IPS DF 19.7 (cell line): ENCODE results near the gene DNAJC5.
"Not testable (repeated sequence)": the region's sequence is repeated elsewhere in the genome, so short reads cannot be mapped to it uniquely, and the experiment has no call there.

Source experiments
- DNase-seq: peaks from one replicate; pipeline ENCODE4 v3.0.0-alpha.2; 2013; ENCODE audit warnings: low read depth, low spot score

The DNAJC5 gene

DNA sequence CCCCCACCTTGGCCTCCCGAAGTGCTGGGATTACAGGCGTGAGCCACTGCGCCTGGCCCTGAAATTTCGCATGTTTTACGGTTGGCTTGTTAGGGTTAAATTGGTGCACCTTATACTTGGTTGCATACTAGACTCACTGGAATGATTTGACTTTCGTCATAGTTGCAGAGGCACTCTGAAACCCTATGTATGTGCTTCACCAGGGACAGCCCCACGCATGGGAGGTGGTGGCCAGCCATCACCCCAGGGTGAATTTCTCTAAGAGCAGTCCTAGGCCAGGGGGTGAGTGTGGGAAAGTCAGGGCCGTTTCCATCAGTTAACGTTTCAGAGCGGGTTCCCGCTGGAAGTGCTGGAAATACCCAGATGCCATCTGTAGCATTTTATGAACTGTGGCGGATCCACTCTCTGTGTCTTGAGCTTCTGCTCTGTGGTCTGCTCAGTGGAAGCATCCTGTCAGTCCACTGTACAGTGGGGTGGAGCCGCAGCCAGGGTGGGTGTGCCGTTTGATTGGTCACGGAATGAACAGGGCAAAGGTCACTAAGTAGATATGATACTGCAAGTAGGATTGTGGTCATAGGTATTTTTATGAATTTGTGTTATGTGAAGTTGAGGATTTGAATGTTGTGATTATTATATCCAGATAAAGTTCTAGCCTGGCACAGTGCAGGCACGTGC, 13.2 kb downstream of the DNAJC5 start:
- DNase-seq = no peak

DNA sequence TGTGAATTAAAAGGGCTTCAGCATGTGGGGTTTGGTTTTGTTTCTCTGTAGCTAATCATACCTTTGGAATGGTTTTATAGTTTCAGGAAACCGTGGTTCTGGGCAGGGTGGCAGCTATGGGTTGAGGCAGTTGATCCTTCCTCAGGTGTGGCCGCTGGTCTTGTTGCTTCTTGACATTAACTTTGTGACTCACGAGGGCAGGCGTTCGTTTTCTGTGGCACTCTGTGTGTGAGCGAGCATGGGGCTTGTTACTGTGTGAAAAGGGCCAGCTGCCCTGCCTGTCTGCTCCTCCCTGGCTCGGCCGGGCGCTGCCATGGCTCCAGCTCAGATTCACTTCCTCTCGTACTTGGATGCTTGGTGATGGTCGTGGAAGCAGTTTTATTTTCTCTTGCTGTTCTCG, 16.2 kb downstream of the DNAJC5 start:
- DNase-seq = no peak

DNA sequence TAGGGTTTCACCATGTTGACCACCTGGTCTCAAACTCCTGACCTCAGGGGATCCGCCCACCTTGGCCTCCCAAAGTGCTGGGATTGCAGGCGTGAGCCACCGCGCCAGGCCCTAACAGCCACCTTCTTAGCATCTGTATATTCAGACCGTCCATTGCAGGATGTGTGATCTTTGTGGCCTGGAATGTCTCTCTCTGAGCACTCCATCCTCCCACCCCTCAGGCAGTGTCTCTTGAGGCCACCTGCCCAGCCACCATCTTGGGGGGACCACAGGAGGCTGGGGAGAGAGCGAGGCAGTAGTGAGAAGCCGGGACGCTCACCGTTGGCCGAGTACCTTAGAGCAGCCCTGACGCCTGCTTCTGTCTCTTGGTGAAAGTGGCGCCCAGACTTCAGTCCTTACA, 18.8 kb downstream of the DNAJC5 start:
- no peak for DNase-seq

DNA sequence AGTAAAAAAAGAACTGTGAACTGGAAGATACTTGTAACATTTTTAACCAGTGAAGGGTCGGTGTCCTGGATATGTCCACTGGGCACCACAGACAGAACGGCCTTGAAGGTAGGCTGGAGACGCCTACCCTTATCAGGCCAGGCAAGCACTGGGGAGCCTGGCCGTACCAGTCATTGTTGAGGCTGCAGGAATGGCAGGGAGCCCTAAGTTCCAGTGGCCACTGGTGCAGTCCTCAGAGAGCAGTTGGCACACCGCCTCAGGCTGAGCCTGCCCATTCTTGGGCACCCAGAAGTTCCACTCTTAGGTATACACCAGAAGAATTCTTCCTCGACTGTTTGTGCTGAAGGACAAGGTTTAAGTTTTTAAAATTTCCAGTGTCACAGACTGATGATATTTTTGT, 20.5 kb downstream of the DNAJC5 start:
- no peak for DNase-seq

DNA sequence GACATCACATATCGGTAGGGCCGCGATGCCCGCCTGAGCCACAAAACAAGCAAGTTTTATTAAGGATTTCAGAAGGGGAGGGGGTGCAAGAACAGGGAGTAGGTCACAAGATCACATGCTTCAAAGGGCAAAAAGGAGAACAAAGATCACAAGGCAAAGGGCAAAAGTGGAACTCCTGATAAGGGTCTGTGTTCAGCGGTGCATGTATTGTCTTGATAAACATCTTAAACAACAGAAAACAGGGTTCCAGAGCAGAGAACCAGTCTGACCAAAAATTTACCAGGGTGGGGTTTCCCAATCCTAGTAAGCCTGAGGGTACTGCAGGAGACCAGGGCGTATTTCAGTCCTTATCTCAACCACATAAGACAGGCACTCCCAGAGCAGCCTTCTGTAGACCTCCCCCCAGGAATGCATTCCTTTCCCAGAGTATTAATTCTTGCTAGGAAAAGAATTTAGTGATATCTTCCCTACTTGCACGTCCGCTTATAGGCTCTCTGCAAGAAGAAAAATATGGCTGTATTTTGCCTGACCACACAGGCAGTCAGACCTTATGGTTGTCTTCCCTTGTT, 21.5 kb downstream of the DNAJC5 start:
- DNase-seq = not testable (repeated sequence)

DNA sequence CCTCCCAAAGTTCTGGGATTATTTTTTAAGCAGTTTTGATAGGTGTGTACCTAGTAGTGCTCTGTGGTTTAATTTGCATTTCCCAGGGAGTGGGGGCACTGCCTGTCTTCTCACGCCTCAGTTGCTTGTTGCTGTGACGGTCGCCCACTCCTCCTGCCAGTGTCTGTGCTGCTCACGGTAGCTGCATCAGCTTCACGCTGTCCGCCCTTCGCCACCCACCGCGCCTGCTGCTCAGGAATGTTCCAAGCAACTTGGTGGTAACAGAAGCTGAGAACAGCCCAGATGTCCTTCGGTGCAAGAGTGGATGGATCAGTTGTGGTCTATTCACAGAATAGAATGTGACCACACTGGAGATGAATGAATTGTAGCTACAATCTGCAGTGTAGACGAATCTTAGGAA, 22.9 kb downstream of the DNAJC5 start:
- DNase-seq = no peak

DNA sequence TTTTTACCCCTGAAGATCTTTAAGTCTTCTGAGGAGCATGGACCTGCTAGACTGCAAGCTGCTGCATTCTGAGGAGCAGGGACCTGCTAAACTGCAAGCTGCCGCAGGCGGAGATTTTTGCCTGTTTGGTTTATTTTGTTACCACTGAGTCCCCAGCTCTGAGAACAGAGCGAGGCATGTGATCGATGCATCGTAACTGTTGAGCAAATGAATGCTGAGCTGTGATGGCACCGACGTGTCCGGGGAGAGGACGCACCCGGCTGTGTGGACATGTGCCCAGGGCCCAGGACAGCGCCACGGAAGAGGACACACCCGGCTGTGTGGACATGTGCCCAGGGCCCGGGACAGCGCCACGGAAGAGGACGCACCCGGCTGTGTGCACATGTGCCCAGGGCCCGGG, 24.2 kb downstream of the DNAJC5 start:
- no peak for DNase-seq

DNA sequence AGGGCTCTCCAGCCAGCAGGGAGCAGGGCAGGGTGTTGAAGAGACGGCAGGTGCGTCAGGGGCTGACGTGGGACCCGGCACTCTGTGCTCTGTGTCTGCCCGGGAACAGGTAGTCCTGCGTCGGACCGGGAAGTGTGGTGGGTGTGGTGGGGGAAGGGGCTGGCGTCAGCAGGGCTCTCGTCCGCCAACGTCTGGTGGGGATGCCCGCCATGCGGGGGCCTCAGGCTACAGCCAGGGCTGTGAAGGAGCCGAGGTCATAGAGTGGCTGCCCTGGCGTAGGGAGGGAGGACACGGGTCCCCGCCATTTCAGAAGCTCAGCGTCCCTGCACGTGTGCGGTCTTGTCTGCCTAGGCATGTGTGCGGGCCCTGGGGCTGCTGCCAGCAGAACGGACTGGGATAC, 25.3 kb downstream of the DNAJC5 start:
- DNase-seq = no peak

DNA sequence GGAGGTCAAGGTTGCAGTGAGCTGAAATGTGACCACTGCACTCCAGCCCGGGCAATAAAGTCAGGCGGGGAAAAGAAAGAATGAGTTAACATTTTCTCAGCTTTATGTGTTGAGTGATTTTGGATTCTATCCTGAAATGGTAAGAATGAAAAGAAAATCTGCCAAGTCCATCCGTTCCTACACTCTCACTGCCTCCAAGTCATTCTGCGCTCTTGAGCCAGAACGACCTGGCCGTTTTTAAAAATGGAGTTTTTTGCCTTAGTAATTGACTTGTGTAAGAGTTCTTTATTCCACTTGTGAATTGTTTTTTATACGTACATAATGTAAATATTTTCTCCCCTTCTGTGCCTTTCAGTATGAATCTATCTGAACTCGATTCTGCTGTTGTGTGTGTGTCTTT, 28.7 kb downstream of the DNAJC5 start:
- no peak for DNase-seq

DNA sequence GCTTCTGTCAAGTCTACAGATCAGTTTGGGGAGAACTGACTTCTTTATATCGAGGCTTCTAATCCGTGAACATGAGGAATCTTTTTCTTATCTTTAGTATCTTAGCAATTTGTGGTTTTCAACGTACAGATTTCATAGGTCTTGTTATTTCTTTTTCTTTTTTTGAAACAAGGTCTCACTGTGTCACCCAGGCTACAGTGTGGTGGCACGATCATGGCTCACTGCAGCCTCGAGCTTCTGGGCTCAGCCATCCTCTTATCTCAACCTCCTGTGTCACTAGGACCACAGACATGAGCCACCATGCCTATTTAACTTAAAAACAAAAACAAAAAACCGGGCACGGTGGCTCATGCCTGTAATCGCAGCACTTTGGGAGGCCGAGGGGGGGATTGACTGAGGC, 29.3 kb downstream of the DNAJC5 start:
- DNase-seq = no peak

DNA sequence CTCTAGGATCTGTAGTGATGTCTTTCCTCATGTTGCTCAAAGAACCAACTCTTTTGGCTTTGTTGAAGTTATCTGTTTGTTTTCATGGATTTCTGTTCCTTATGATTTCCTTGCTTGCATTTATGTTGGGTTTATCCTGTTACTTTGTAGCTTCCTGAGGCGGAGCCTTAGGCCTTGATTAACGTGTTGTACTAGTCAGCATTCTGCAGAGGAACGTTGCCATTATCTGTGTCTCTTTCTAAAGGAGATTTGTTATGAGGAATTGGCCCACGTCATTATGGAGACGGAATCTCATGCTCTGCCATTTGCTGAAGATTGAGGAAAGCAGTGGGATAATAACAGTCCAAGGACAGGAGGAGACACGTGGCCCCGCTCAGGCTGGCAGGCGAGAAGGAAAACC, 31.4 kb downstream of the DNAJC5 start:
- no peak for DNase-seq

DNA sequence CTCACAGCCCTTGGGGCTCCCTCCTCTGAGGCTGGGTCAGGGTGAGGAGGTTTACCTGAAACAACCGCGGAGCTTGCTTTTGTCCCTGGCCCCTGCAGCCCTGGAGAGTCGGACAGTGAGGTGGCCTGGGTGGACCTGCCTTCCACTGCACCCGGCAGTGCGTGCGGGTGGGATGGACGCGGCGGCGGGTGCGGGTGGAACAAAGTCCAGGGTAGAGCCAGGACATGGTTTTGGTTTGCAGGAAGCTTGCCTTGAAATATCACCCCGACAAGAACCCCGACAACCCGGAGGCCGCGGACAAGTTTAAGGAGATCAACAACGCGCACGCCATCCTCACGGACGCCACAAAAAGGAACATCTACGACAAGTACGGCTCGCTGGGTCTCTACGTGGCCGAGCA, 34.1 kb downstream of the DNAJC5 start:
- DNase-seq = no peak

DNA sequence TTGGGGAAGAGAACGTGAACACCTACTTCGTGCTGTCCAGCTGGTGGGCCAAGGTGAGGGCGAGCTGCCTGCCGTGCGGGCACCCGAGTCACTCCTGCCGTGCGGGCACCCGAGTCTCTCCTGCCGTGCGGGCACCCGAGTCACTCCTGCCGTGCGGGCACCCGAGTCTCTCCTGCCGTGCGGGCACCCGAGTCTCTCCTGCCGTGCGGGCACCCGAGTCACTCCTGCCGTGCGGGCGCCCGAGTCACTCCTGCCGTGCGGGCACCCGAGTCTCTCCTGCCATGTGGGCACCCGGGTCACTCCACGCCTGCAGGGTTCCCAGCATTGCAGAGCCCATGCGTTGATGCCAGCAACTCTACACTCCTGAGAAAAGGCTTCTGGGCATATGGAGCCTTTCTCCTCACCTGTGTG, 34.6 kb downstream of the DNAJC5 start:
- not testable (repeated sequence) for DNase-seq

DNA sequence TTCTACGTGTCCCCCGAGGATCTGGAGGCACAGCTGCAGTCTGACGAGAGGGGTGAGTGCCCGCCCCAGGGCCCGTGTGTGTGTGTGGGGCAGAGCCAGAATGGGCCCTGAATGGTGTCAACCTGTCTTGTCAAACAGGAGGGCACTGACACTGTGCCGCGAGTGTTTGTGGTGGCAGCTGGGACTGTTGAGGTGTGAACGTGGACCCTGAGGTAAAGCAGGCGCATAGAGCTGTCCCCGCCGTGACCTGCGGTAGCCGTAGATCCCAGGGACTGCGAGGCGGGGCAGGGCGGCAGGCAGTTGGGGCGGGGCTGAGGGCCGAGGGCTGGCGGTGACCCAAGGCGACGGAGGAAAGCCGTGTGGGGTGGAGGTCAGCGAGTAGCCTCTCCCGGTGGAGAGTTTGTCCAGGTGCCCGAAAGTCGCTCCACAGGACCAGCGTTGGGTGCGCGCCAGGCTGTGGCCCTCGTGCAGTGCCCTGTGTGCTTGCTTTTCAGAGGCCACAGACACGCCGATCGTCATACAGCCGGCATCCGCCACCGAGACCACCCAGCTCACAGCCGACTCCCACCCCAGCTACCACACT, 36.1 kb downstream of the DNAJC5 start:
- DNase-seq = no peak

DNA sequence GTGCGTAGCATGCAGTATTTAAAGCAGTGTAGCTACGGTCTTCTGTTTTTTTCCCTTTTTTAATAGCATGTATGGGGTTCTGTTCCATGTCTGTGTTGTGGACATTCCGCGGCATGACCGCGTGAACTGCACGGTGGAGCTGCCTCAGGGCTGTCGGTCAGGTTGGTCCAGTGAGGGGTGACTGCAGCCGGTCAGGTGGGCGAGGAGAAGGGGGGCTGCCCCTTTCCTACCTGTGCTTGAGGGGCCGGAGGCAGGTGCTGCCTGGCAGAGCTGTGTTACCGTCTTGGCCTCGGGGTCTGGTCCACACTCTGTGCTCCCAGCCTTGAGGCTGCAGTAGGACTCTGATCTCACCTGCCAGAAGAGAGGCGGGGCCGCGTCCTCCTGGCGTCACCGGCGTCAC, 36.8 kb downstream of the DNAJC5 start:
- DNase-seq = no peak

DNA sequence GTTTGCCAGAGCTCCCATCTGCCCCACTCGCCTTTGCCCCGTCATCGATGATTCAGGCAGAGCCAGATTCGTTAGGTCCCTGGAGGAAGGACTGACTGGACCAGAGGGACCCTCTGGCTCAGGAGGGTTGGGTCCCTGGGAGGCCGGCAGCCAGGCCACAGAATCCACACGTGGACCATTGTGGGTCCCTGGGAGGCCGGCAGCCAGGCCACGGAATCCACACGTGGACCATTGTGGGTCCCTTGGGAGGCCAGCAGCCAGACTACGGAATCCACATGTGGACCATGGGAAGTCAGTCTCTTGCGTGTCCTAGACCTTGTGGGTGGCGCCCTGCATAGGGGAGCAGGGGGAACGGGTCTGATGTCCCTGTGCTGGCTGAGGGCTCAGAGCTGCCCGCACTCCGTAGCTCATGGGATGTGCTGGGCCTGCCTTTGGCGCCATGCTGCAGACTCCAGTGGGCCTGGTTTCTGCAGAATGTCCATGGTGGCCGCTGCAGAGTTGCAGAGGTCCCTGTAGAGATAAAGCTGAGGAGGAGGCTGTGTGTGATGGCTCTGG, 37.8 kb downstream of the DNAJC5 start:
- DNase-seq = no peak

DNA sequence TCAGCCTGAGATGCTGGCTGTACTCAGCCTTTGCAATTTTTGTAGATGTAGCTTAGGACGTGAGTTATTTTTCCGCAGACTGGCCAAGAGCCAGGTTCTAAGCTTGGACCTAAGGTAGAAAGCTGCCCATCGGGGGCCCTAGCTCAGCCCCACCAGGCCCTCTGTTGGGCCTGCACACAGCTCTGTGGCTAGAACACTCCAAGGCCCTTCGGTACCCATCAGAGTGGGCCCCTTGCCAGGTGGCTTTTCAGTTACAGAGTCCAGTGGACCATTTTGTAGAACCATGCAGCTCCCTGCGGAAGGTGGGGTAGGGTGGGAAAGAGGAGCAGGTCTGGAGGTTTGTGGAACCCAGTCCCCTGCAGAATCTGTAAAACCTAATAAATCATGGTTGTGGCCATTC, 38.7 kb downstream of the DNAJC5 start:
- no peak for DNase-seq

DNA sequence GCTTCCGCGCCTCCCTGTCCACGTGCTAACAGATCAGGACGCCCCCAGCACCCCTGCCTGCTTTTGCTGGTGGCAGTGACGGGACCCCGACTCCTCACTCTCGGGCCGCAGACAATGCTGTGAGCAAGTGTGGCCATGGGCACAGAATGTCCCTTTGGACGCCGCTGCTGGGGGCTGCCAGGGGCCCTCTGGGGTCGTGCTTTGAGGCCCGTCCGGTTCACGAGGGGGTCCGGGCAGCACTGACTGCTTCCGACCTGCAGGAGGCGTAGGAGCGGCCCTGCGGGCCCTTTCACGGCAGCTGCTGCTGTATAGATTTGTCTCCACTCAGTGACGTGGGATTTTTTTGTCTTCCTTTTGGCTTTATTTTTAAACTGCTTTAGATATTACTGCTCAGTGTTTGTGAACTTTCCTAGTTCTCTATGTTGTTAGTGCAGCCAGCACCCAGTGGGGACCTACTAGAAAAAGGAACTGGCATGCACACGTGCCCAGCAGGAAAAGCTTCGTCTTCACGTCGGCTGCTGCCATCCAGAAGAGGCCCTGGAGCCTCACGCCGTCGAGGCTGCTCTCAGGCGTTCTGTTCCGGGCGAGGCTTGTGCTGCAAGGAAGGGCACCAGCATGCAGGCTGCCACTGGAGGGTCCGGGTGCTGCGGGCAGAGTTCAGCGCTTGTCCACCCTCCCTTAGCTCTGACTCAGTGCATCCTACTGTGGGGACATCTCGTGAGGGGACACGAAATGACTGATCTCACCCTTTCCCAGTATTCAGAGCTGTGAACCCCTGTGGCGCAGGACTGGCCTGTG, 39.5 kb downstream of the DNAJC5 start:
- no peak for DNase-seq

DNA sequence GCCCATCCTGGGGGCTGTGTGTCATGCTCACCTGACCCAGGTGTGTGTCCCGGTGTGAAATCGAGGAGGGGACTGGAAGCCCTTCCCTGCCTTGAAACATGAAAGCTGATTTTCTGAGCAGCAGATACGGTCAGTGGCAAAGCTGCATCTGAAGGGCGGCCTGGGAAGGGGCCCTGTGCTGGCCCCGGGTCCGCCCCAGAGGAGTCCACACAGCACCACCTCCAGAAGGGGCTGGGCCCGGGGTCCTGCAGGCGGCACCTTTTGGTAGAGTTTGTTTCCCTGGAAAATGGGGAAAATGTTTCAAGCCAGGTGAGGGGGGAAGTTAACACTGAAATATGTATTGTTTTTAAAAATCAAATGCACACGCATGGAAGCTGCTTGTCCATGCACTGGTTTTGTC, 40.5 kb downstream of the DNAJC5 start:
- DNase-seq = no peak

DNA sequence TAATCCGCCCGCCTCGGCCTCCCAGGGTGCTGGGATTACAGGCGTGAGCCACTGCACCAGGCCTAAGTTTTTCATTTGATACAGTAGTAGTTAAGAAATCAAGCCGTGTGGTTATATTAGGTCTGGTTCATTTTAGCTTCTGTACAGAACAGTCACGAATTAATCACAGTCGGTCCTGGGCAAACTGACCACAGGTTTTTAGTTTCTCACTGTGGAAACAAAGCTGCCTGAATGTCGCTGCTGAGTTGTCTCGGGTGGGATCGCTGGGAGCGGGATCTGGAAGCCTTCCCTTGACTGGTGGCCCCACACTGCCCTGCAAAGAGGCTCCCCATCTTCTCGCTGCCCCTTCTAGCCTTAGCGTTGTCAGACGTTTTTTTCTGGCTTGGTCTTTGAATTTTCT, 42.7 kb downstream of the DNAJC5 start:
- DNase-seq = no peak

DNA sequence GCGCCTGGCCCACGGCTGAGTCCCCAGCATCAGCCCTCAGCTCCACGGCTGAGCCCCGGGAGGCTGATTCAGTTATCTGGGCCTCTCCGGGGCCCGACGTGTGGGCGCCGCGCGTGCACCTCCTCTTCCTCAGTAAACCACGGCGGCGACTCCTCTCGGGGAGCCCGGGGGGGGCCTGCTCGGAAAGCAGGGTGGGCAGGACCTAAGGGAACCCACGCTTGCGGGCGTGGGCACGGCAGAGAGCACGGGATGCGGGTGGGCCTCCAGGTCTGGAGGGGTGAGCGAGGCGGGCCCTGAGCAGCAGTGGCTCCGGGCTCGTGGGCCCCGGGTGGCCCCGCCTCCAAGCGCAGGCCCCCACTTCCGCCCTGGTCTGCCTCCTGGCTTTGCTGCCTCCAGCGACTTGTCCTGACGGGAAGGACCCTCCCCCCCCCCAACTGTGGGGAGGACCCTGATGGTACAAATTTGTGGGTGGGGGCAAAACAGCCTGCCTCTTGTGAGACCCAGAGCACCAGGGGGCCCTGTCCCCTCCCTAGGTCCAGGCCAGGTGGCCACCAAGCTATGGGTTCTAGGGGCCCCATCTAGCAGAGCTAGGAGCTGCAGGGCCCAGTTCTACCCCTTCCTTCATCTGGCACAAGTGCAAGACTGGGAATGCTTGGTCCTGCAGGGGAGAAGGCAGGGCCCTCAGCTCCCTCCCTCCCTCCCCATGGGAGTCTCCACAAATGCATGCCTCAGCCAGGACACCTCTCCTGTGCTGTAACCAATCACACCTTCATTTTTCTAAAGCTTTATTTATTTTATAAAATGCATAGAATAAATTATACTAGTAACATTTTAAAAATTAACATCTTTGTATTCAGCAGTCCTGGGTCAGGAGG, 44.4 kb downstream of the DNAJC5 start:
- no peak for DNase-seq
